ENCODE results near the gene GPN3. TPM values are rescaled to one million over a fixed set of nuclear protein-coding genes. Genes with fewer than 3 reads are reported as not detected.
"Not testable (repeated sequence)": the region's sequence is repeated elsewhere in the genome, so short reads cannot be mapped to it uniquely, and the experiment has no call there.

Gene GPN3
- total RNA-seq, 2 experiments from 2014 or later = 37.8 to 62.0 TPM

DNA sequence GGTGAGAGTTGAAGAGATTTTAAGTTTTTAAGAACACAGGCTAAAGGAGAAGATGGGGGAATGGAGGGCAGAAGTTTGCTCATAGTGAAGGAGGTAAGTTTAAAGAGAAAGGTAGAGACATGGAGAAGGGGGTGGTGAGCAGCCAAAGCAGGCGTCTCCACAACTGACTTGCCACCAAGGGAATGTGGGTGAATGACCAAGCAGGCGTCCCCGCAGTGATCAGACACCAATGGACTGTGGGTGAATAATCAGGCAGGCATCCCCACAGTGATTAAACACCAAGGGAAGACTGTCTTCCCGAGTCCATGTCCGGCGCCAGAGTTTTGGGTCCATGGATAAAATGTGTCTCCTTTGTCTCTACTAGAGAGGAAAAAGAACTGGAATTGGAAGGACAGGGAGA, 58.0 kb downstream of the GPN3 start:
- CTCF ChIA-PET = interaction anchor here (0.6 kb wide), 1 partner anchor 18 kb away, joined by 3 read pairs; no protein-coding TSS in a partner anchor
- H3K4me1 Mint-ChIP-seq; H3K27ac Mint-ChIP-seq; H3K27me3 Mint-ChIP-seq; intact Hi-C loops (cut with DNase I, micrococcal nuclease); ATAC-seq; POLR2A ChIA-PET; DNase-seq; H3K4me3 Mint-ChIP-seq; H3K36me3 Mint-ChIP-seq (ENCODE audit: low read depth); H3K9me3 Mint-ChIP-seq (ENCODE audit: low read depth): not testable (repeated sequence)

DNA sequence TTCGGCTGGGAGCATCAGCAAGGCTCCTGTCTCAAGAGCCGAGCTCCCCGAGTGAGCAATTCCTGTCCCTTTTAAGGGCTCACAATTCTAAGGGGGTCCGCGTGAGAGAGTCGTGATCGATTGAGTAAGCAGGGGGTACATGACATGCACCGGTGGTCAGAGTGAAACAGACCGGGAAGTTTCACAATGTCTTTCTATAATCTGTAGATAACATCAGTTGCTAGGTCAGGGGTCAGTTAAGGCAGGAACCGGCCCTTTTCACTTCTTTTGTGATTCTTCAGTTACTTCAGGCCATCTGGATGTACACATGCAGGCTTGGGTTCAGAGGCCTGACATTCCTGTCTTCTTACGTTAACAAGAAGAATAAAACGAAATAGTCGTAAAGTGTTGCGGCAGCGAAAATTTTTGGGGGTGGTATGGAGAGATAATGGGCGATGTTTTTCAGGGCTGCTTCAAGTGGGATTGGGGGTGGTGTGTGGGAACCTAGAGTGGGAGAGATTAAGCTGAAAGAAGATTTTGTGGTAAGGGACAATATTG, 62.9 kb downstream of the GPN3 start:
- CTCF ChIA-PET = interaction anchor here (0.7 to 2.3 kb wide), 4 partner anchors 20 to 125 kb away, joined by 3 to 8 read pairs (median 4); partner anchors contain the start of gene ATP2A2
- H3K9me3 Mint-ChIP-seq (ENCODE audit: low read depth); DNase-seq; POLR2A ChIA-PET; H3K4me3 Mint-ChIP-seq; H3K27me3 Mint-ChIP-seq; H3K27ac Mint-ChIP-seq; ATAC-seq: not testable (repeated sequence)
- intact Hi-C loops (cut with DNase I, micrococcal nuclease) = loop anchor here in 1 of 2 experiments (2.0 kb wide), 1 partner anchor 124 kb away; the partner anchor contains the start of gene ATP2A2
- Mint-ChIP-seq H3K36me3 (ENCODE audit: low read depth) (peaks cover 13% of the 10 kb centered on the region), H3K4me1 (peaks cover 18% of the 10 kb centered on the region)

DNA sequence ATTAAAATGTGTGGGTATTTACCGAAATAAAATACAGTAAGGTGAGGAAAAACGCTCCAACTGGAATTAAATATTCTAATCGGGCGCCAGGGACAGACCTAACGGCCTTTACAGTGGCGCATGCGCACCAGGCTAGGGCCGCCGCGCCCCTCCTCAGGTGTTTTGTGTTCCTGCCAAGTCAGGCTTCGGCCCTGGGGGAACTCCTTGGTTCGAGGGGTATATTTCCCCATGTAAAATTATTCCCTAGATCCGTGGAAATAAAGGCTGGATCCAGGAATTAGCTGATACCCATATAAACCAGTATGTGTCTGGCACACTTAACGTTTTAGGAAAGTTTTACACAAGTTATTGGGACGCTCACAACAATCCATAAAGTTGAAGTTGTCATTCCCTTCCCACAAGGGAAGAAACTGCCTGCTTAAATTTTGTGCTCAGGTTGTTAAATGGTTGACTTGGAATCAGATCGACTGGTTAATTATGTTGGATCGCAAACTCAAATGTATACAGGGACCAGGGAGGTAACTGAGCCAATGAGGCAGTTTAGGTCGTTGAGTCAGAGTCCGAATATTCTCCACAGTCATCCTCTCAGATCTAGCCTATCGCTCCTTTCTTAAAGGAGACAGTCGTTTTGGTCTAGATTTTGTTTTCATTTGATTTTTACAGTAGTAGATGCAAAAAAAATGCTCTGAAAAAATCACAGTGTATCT, 63.9 kb downstream of the GPN3 start:
- H3K9me3 Mint-ChIP-seq (ENCODE audit: low read depth) = no peaks in the 10 kb centered on the region
- ChIA-PET CTCF (interaction anchor here (1.0 to 2.3 kb wide), 3 partner anchors 25 to 124 kb away, joined by 3 to 8 read pairs (median 4); partner anchors contain the start of gene ATP2A2), POLR2A (no interaction called here)
- peak overlapping the region; percentile 88 for H3K4me3 Mint-ChIP-seq
- no peaks in the 10 kb centered on the region for H3K27me3 Mint-ChIP-seq
- H3K27ac Mint-ChIP-seq = peak overlapping the region; percentile 99
- H3K4me1 Mint-ChIP-seq = peaks cover 21% of the 10 kb centered on the region
- peaks cover 20% of the 10 kb centered on the region for H3K36me3 Mint-ChIP-seq (ENCODE audit: low read depth)
- DNase-seq (peak; percentile 87), ATAC-seq (peak; percentile 59)
- intact Hi-C loops (cut with DNase I, micrococcal nuclease) = loop anchor here (1.0 to 5.0 kb wide), 12 partner anchors 27 to 832 kb away; partner anchors contain the start of genes ATP2A2 (in 2 of the 2), ARPC3 (in 1 of the 2), FAM216A (in 1 of the 2) and FAM222A (in 1 of the 2)

DNA sequence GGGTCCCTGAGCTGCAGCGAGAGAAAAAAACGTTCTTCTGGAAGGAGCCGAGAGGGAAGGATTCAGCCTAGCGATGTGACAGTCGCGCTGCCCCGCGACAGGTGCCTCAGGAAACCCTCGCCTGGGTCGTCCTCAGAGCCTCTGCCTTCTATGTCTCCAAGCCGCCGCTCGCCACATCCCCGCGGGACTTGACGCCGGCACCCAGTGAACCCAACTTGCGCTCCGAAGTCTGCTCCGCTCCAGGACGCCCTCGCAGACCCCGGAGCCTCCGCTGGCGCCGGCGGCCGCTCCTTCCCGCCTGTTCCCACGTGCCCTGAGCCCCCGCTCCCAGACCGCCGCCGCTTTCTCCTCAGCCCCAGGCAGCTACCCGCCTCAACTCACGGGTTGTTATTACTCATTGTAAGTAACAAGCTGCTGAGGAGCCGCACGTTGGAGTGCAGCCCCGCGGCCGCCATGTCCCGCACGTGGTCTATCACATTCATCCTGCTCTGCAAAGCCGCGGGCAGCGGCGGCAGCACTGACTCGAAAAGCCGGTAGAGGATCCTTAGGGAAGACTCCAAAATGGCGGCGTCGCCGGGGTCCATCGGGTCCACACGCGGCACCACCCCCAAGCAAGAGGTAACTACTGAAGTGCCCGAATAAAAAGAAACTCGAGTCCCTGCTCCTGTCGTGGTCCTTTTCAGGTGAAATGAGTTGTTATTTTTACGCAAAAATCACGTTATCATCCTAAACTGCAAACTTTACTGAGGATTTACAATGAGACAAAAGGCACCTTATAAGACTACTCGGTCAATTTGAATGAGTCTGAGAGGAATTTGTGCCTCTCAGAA, 64.7 kb downstream of the GPN3 start, which contains the start of gene ANAPC7:
Gene ANAPC7, minus strand, starts transcription at position 563 of the 830 bp plus-strand sequence. Its CDS starts 81 bp downstream, at position 482.
- peak; percentile 93 for DNase-seq
- peak within 1 kb of the TSS; percentile 88 for H3K4me3 Mint-ChIP-seq
- POLR2A ChIA-PET = interaction anchor here (1.2 kb wide), 1 partner anchor 98 kb away, joined by 3 read pairs; no protein-coding TSS in a partner anchor
- ATAC-seq = peak; percentile 94
- no peaks in the 10 kb centered on the region for H3K9me3 Mint-ChIP-seq (ENCODE audit: low read depth)
- H3K27ac Mint-ChIP-seq = peak within 1 kb of the TSS; percentile 99
- intact Hi-C loops (cut with DNase I, micrococcal nuclease) = loop anchor here (1.0 to 5.0 kb wide), 9 partner anchors 44 to 831 kb away; partner anchors contain the start of genes ARPC3 (in 1 of the 2), ATP2A2 (in 1 of the 2), FAM216A (in 1 of the 2) and FAM222A (in 1 of the 2)
- peaks cover 22% of the 10 kb centered on the region for H3K36me3 Mint-ChIP-seq (ENCODE audit: low read depth)
- CTCF ChIA-PET = interaction anchor here (2.3 kb wide), 1 partner anchor 28 kb away, joined by 8 read pairs; no protein-coding TSS in a partner anchor
- peaks cover 21% of the 10 kb centered on the region for H3K4me1 Mint-ChIP-seq
- H3K27me3 Mint-ChIP-seq = no peaks in the 10 kb centered on the region

Other genes with a start within 250 kb of the GPN3 start
- gene ATP2A2, start 187.0 kb downstream of the GPN3 start, total RNA-seq = 100 to 1,000 TPM; 116 to 130 TPM
- gene ANAPC7, start 64.5 kb downstream of the GPN3 start, total RNA-seq = 10 to 100 TPM; 52.6 to 63.6 TPM
- gene ARPC3, start 17.9 kb downstream of the GPN3 start, total RNA-seq = 100 to 1,000 TPM; 244 to 422 TPM
- 10 to 100 TPM; 55.2 to 57.5 TPM for gene FAM216A, start 588 bp upstream of the GPN3 start, total RNA-seq
- gene VPS29, start 33.9 kb upstream of the GPN3 start, total RNA-seq = 100 to 1,000 TPM in 1 of 2 experiments, 10 to 100 TPM in 1; 84.4 to 103 TPM
- 1 to 10 TPM; 1.5 to 2.2 TPM for gene RAD9B, start 34.1 kb upstream of the GPN3 start, total RNA-seq
- 10 to 100 TPM; 33.4 to 36.5 TPM for gene PPTC7, start 115.1 kb upstream of the GPN3 start, total RNA-seq
- gene TCTN1, start 145.9 kb upstream of the GPN3 start, total RNA-seq = 1 to 10 TPM; 7.2 to 7.3 TPM
- gene HVCN1, start 220.9 kb upstream of the GPN3 start, total RNA-seq = 1 to 10 TPM; 4.4 to 4.7 TPM

All from activated CD4-positive, alpha-beta T cell treated with anti-CD3 and anti-CD28 coated beads for 36 hours (primary cell).